Fibroblast of skin of scalp (primary cell): ENCODE results near the gene KAT2A.

Experiments
- DNase-seq: peaks from one replicate; pipeline ENCODE4 v3.0.0-alpha.2; 2013

The KAT2A gene

DNA sequence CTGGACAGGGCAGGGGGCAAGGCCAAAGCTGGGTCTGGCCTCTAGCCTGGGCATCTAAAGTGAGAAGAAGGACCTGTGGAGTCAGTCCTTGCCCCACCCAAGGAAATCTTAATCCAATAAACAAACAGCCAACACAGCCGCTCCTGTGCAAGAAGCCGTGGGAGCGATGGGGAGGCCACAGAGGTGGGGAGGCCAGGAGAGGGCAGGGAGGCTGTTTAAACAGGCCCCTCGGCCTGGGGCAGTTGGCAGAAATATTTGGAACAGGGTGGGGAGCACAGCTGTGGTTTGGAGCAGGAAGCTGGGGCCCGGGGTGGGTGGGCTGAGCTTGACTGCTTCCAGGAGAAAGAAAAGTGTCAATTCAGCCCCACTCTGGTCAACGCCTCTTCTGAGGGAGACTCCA is 28.2 kb downstream of the KAT2A start:
- DNase-seq = no peak

DNA sequence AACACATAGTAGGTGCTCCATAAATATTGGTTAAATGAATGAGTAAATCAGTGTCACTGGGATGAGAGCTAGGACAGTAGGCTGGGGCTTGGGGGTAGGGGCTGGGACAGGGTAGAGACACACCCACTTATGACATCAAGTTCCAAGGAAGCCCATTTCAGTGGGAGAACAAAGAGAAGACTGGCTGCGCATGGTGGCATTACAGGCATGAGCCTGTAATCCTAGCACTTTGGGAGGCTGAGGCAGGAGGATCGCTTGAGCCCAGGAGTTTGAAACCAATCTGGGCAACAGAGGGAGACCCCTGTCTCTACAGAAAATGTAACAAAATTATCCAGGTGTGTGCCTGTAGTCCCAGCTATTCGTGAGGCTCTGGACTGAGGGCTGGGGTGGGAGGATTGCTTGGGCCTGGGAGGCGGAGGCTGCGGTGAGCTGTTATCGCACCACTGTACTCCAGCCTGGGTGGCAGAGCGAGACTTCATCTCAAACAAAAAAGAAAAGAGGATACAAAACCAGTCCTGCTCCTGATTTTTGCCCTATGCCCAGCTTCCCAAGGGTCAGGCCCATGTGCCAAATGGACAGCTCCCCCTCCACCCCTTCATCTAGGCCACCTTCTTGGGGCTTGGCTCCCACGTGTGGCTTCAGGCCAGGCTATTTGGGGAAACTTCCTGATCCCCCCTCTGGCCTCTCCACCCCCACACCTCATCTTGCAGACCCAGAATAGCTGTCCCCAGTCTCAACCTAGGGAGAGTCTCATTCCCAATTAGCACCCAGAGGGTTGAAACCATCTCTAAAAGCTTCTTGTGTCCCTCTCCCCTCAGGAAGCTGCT is 30.0 kb downstream of the KAT2A start:
- no peak for DNase-seq

DNA sequence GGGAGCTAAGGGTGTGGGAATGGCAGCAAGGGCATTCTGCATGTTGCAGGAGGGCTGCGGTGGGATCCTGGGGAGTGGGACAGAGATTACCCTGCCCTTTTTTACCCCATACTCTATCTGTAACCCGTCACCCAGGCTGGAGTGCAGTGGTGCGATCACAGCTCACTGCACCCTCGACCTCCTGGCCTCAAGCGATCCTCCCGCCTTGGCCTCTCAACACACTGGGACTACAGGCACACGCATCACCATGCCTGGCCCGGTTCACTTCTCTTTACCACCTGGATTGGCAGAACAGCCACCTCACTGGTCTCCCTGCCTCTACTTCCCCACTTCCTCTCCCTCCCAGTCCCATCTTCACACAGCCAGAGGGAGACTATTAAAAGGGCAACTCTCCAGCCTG is 32.4 kb downstream of the KAT2A start:
- DNase-seq = no peak

DNA sequence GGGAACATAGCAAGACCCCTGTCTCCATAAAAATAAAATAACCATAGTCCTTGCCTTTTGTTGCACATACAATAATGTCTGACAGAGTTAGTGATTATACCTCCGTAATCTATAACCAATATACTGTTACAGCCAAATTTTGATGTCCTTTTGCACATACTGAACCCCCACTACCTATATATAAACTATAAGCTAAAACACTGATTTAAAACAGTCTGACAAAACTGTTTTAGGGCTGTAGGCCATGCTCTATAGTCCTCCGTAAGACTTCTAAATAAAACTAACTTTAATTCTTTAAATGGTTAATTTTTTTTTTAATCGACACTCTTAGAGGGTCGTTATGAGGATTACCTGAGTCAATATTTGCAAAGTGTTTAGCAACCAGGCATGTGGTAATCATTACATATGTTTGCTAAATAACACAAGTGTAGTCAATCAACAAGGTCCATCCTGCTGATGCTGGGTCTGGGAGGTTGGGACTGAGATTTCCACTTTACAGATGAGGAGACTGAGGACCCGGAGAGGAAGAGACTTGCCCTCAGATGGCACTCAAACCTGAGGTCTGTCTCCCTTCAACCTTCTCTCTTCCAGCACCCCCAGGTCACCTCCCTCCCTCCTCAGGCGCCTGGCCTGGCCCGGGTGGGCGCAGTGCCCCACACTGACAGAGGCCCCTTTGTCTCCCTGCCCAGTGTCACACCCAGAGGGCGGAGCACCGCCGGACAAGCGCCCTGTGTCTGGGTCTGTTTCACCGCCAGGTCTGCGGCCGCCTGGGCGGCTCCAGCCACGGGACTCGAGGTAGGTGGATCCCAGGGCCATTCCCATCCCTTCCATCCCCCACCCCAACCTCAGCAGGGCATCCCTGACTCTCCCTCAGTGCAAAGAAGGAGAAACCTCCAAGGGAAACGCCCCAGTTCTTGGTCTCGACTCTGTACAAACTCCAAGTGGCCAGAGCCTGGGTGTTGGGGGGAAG is 33.1 kb downstream of the KAT2A start:
- no peak for DNase-seq

DNA sequence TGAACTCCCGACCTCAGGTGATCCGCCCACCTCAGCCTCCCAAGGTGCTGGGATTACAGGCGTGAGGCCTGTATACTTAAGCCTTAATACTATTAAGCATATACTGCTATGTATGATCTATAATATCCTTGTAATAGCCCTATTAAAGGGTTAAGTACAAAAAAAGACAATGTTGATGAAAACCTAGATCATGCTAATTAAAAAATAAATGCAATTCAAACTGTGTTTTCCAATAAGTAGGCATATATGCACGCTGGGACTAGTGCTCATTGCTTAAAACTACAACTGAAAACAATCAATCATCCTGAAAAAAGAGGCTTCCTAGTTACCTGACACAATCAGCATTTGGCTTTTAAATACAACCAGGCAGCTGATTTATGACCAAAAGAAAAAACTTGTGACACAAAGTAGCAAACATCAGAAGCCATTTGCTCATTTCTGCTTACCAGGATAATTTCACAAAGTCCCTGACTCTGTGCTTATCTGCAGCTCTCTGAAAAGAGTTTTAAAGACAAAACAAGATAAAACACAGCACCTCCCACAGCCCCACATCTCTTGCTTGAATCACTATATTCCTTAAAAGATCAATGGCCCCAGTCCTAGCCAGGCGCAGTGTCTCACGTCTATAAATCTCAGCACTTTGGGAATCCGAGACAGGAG is 34.0 kb downstream of the KAT2A start:
- no peak for DNase-seq

DNA sequence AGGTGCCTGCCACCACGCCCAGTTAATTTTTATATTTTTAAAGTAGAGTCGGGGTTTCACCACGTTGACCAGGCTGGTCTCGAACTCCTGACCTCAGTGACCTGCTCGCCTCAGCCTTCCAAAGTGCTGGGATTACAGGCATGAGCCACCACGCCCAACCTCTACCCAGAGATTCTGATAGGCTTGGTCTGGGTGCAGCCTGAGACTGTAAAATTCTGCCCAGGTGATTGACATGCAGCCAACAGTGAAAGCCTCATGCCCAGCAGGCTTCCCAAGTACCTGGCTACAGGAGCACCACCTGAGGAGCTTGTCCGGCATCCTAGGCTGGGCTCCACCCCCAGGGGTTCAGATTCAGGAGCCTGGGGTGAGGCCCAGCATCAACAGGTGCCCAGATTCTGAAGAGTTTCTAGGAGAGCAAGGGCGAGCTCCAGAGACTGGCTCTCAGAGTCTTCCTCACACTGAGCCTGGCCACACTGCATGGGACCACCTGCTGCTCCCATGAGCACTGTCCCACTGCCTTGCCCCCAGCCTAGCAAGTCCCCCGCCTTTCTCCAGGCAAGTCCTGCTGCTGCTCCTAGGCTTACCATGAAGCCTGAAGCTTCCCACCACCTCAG is 39.5 kb downstream of the KAT2A start:
- DNase-seq = no peak

DNA sequence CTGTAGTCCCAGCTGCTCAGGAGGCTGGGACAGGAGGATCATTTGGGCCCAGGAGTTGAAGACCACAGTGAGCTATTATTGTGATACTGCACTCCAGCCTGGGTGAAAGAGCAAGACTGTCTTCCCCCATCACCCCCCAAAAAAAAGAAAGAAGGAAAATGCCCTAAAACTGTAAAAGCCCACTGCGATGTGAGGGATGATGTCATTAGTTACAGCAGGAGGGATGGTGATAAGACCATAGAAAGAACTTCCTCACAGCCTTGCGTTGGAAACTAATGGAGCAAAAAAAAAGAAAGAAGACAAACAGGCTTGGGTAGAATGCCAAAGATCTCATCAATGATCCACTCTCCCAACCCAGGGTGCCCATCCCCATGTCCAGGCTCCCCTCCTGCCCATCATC is 41.6 kb downstream of the KAT2A start:
- no peak for DNase-seq

DNA sequence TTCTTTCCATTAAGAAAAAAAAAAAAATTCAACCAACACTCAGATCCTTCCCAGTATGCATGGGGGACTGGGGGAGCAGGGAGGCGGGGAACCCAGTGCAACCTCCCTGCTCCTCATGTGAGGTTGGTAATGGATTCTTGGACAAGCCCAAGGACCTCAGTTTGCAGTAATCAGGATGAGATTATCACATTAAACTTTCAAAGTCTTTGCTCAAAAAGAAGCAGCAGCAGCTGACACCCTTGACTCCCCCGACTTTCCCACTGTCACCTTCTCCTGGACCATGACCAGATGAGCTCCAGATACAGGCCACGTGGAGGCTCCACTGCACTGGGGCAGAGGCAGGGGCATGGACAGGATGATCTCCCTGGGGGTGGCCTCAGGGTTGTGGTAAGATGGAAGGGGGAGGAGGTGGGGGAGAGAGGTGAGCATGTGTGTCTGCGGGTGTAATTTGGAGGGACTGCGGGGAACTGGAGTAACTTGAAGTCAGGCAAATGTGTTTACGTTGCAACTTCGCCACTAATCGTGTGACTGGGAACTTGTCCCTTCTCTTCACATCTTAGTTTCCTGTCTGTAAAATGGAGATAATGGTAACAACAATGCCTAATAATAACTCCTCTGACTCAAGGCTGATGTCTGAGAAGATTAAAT is 42.6 kb downstream of the KAT2A start:
- DNase-seq = no peak

DNA sequence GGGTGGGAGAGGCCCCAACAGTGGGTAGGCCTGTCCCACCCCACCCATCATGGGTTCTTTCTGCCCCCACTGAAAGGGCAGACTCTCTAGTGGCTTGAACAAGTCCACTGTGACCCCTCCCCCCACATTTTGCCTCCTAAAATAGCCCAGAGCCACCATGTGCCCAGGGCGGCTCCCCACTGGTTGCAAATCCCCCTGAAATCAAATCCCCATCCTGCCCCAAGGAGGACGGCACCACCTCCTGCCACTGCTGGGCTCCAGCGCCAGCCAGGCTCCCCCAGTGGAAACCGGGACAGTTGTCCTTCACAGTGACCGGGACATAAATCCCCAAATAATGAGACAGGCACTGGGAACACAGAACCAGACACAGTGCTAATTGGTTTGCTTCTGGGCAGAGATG is 43.4 kb downstream of the KAT2A start:
- DNase-seq = no peak

DNA sequence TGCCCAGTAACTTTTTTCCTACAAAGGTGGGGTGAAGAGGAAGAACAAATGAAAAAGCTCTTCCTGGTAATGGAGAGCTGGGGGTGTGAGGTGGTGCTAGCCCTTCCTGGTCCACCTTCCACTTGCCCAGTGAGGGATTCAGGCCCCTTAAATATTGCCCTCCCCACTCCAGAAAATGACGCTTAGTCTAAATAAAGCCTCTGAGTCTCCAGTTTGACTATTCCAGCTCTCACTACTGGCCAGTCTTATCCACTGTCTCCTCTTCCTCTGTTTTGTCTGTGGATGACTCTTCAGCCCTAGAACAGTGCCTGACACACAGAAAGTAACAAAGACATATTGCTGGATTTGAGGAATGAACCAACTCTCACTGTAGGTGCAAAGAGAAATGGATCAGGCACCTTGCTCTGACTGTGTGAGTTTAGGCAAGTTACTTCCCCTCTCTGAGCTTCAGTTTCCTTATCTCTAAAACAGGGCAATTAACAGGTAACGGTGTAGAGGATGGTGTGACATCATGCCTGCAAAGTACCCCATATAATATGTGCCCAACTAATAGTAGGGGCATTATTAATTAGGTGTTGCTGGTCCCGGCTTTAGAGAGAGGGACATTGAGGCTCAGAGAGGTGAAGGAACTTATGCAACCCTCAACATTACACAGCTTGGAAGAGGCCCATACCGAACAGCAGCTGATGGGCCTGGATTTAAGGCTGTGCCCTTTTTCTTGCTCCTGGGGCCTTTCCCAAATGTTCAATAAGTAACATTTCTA is 44.2 kb downstream of the KAT2A start:
- no peak for DNase-seq

DNA sequence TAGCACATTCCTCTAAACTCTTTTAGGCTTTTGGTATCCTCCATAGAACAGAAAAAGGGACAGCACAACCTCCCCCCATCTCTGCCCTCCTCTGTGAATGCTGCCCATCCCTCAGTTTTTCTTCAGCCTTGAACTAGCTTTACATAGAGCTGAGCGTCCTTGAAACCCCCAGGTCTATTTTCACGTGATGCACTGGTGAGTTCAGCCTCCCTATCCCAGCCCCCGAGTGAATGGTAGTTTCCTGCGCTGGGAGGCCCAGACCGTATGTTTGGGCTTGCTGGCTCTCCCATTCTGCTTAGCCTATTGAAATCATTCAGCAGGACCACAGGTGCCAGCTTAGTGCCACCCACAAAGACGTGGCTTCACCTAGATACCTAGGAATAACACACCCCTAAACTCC is 45.4 kb downstream of the KAT2A start:
- DNase-seq = no peak

DNA sequence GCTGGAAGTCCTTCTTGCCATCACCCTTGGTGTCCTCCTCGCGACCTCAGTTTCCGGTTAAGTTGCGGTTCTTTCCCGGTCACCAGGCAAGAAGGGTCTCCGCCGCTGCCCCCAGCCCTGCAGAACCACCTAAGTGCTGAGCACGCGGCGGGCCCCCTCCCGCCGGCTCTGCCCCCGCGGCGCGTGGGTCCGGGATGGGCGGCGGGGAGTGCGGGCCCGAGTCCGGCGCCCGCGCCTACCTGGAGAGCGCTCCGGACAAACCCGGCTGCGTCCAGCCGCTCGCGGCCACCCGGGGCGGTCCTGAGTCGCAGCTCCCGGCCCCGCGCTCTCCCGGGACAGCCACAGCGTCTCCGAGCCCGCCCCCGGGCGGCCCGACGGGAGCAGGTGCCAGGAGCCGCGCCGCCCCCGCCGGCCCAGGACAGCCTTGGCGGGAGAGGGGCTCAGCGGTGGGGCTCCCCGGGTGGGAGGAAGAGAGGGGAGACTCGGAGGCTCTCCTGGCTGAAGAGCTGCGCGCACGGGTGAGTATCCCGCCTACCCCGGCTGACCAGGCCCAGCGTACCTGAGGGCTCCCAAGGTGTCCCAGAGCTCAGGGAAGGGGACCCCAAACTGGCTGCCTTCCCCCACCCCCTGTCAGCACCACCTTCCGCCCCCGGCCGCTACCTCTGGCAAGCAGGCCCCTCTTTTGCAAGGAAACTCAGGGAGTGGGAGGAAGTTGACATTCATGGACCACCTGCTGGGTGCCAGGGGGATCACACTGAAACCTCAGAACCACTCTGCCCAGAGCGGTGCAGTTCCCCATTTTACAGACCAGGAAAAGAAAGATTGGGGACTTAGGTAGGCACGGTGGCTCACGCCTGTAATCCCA is 48.6 kb downstream of the KAT2A start:
- DNase-seq = no peak

DNA sequence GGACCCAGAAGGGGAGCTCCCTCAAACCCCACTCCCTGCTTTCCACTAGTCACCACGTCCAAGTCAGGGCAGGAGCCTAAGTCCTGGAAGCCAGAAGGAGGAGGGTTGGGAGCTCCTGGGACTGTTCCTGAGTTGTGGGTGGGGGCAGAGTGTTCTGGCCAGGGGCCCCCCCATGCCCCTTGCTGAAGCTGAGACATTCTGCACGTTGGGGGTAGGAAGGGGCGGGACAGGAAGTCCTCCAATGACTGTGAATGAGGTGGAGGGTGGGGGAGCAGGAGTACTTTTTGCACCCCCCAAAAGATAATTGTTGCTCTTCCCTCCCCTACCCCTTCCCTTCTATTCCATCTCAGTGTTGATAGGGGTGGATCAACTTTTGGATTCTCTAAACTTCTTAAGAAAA is 49.4 kb downstream of the KAT2A start:
- DNase-seq = no peak

DNA sequence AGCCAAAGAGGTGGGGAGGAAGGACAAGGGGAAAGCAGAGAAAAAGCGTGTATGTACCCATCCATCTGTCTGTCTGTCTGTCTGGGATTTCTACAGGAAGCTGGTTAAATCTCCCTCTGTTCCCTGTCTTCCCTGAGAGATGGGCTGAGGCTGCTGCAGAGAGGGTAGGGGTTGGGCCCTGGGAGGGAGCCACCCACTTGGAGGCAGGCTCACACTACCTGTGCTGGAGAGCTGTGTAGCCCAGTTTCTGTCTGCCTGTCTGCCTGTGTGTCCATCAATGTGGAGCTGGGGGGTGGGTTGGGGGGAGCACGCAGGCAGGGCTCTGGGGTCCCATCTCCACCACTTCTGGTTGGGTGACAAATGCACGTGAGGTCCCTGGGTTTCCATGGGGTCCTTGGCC is 52.2 kb downstream of the KAT2A start:
- no peak for DNase-seq

DNA sequence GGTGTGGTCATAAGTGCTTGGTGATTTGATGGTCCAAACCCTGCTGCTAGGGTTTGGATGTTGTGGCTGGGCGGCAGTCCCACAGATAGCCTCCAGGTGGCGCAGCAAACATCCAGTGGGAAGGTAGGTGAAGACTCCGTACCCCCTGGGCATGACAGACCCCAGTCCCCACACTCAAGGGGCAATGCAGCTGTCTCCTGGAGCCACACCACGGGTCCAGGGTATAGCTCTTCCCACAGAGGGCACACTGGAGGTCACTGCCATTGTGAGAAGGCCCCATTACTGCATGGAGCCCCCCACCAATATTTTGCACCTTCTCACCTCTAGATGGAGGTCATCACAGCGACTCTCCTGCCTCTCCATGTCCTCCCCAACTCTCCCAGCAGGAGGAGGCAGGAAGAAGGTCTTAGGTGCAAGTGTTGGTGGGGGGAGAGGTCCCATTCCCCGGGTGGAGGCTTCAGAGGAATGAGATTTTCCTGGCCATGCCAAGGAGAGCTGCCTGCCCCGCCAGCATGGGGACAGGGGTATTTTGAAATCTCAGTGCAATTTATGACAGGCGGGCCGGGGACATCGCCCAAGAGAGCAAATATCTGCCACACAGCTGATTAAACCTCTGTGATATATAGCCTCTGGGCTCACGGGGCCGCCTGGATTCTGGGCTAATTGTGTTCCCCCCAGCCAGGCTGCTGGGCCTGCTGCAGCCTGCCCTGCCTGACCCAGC is 53.6 kb downstream of the KAT2A start:
- peak; percentile 41 for DNase-seq

DNA sequence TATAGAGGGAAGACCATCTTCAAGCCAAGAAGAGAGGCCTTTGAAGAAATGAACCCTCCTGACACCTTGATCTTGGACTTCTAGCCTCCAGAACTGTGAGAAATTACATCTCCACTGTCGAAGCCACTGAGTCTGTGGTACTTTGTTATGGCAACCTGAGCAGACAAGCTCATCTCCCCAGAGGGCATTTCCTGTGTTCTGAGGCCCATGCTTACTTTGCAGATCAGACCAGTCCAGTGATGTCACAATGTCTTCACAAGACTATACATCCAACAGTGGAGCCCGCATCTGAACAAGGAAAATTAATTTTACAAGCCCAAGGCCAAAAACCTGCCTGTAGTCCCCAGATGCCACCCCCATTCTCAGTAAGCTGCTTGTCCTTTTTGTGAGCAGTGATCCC is 56.0 kb downstream of the KAT2A start:
- DNase-seq = no peak
